Upper lobe of right lung (tissue), 1 donor: ENCODE results near the gene ITPRIP. TPM values are rescaled to one million over a fixed set of nuclear protein-coding genes. Genes with fewer than 3 reads are reported as not detected.

ENCODE experiments used
- ATAC-seq: fragments of 200-7000 bp; cut with Tn5 transposase; one replicate; pipeline ENCODE4 v1.9.1; 2020; ENCODE audit warnings: mild to moderate bottlenecking, moderate library complexity
- DNase-seq: peaks from one replicate; pipeline ENCODE4 v3.0.0-alpha.2; 2020
- H3K27ac ChIP-seq: fragments of 200-600 bp; one replicate; pipeline ENCODE4 v1.8.0; 2022
- H3K27me3 ChIP-seq: fragments of 200-600 bp; one replicate; pipeline ENCODE4 v1.8.0; 2022; ENCODE audit warnings: mild to moderate bottlenecking
- H3K36me3 ChIP-seq: fragments of 200-600 bp; one replicate; pipeline ENCODE4 v1.8.0; 2022
- H3K4me1 ChIP-seq: fragments of 200-600 bp; one replicate; pipeline ENCODE4 v1.8.0; 2022
- H3K4me3 ChIP-seq: fragments of 200-600 bp; one replicate; pipeline ENCODE4 v1.8.0; 2022; ENCODE audit warnings: mild to moderate bottlenecking
- H3K9me3 ChIP-seq: fragments of 200-600 bp; one replicate; pipeline ENCODE4 v1.8.0; 2022
- intact Hi-C: fragments of 100-400 bp; cut with DNase I; formaldehyde crosslinking; loops from one replicate; pipeline ENCODE4 v1.11.0; 2022
- total RNA-seq: library from RNA; stranded (reverse); fragmentation: NEBNext Ultra II Directional; extraction: Animal tissue kit (Norgen Biotek cat#: 25700); gene quantifications from one replicate; pipeline ENCODE4 v1.2.1, GENCODE V29; 2021
- TF ChIP-seq, protein P1 (sequence below): fragments of 200-600 bp; IDR thresholded peaks from one replicate; pipeline ENCODE4 v1.8.0; 2022; ENCODE audit warnings: antibody characterized with exemption
- donor health status: DM: no; HTN: yes; CAD: no; lungs with severe emphysema.

ITPRIP gene
- total RNA-seq, 1 donor from 2014 or later: 34.4 TPM

DNA sequence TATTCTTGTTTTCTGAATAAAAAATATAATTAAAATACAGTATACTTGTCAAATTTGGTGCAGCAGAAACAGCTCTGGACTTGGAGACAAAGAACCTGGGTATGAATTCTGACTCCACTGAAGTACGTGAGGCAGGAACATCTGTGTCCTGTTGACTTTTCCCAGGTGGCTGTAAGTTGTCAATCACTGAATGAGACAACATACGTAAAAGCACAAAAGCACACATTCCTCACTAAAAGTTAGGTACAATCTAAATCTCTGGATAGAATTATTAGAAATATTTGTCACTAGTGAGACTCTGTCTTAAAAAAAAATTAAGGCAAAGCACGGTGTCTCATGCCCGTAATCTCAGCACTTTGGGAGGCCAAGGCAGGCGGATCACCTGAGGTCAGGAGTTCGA is 33.5 kb upstream of the ITPRIP start:
- ATAC-seq (no peak), DNase-seq (no peak)
- TF ChIP-seq, protein P1, sequence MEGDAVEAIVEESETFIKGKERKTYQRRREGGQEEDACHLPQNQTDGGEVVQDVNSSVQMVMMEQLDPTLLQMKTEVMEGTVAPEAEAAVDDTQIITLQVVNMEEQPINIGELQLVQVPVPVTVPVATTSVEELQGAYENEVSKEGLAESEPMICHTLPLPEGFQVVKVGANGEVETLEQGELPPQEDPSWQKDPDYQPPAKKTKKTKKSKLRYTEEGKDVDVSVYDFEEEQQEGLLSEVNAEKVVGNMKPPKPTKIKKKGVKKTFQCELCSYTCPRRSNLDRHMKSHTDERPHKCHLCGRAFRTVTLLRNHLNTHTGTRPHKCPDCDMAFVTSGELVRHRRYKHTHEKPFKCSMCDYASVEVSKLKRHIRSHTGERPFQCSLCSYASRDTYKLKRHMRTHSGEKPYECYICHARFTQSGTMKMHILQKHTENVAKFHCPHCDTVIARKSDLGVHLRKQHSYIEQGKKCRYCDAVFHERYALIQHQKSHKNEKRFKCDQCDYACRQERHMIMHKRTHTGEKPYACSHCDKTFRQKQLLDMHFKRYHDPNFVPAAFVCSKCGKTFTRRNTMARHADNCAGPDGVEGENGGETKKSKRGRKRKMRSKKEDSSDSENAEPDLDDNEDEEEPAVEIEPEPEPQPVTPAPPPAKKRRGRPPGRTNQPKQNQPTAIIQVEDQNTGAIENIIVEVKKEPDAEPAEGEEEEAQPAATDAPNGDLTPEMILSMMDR: no peak
- Histone ChIP-seq H3K4me1 (no peaks in the 10 kb centered on the region), H3K4me3 (no peak overlapping the region), H3K9me3 (no peaks in the 10 kb centered on the region), H3K36me3 (no peaks in the 10 kb centered on the region), H3K27me3 (peaks cover 3% of the 10 kb centered on the region), H3K27ac (no peak overlapping the region)
- intact Hi-C loops: no loop called here

DNA sequence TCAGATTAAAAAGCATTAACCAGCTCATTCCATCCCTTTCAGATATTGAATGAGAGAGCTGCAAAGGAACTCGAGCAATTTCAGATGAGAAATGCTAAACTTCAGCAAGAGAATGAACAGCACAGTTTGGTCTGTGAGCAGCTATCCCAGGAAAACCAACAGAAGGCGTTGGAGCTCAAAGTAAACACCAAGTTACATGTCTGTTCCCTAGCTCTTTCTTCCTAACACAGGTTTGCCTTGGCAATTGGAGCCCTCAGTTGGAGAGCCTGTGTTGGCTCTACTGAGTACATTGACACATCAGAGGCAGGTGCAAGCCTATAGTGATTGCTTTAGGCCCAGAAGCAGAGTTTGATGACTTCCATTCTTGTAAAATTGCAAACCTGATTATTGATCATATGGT is 30.1 kb upstream of the ITPRIP start:
- Histone ChIP-seq H3K9me3 (no peaks in the 10 kb centered on the region), H3K4me3 (no peak overlapping the region), H3K27me3 (peaks cover 3% of the 10 kb centered on the region), H3K27ac (no peak overlapping the region), H3K36me3 (no peaks in the 10 kb centered on the region), H3K4me1 (no peaks in the 10 kb centered on the region)
- TF ChIP-seq, protein P1: no peak
- intact Hi-C loops: no loop called here
- DNase-seq: no peak
- no peak for ATAC-seq

DNA sequence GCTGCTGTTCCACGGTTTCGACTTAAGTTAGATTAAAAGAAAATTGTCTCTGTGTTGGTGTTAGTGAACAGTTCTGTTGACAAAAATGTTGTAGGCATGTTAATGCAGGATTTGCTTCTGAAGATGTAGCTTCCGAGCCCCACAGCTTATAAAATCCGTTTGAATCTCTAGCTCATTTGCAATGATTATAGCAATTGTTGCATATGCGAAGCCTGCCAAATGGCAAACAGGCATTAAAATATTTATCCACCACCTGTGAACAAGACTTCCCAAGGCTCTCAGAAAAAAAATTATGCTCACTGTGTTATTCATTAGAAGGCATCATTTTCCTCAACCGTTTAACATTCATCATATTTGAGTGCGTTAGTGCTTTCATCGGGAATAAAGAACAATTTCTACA is 29.6 kb upstream of the ITPRIP start:
- intact Hi-C loops: no loop called here

DNA sequence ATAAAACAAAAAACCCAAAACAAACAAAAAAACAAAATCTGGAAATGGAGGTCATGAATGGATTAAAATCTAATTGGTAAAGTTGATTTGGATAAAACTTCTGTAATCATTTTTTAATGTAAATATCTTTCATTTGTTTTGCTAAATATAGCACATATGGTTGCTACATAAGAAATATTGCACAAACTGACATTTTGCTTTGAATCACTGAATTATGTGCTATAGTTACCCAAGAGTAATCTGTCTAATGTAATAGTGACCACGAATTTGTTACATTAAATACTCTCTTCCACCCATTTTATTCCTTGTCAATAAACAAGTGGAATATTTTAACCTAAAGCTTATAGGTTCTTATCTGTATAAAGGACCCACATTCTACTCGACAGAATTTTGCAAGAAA is 21.5 kb upstream of the ITPRIP start:
- H3K4me3 ChIP-seq: no peak overlapping the region
- no peak for ATAC-seq
- no peaks in the 10 kb centered on the region for H3K9me3 ChIP-seq

More for the DNA sequence above, 29.6 kb upstream of the ITPRIP start:
- DNase-seq (no peak), ATAC-seq (no peak)
- TF ChIP-seq, protein P1: no peak
- no peak overlapping the region for H3K27ac ChIP-seq
- H3K27me3 ChIP-seq: peaks cover 3% of the 10 kb centered on the region
- no peaks in the 10 kb centered on the region for H3K9me3 ChIP-seq
- H3K36me3 ChIP-seq: no peaks in the 10 kb centered on the region
- H3K4me1 ChIP-seq: no peaks in the 10 kb centered on the region
- H3K4me3 ChIP-seq: no peak overlapping the region

DNA sequence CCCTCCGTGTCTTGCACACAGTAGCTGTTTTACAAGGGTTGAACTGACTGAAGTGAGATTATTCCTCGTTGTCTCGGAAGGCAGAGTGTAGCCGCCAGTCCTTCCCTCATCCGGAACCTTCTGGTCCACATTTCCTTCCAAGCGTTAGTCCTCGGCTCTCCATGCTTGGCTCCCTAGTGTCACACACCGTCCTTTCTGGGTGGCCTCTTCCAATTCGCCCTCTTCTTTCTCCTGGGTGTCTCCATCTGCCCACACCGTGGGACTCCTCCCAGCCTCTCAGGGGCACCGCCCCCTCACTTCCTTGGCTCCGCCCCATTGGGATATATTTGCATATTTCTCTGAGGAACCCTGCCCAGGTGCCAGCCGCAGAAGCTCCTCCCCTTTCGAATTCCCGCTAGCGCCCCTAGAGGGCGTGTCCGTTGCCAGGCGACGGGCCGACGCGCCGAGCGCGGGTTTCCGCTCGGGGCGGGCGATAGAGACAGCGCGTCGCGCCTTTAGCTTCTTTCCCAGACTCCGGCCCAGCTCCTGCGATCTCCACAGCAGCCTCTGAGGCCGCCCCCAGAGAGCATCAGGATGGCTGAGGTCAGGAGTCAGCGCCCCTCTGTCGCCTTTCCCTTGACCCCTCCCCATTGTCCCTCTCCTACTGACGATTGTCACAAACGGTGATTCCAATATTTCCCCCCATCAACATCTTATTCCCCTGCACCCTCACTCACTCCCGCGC is 15.2 kb upstream of the ITPRIP start, which contains the start of gene CFAP58:
CFAP58 (plus strand) TSS at position 509 of the 724 bp plus-strand sequence; CDS start at position 574, 65 bp downstream.
- intact Hi-C loops: no loop called here
- Histone ChIP-seq H3K36me3 (no peaks in the 10 kb centered on the region), H3K27ac (no peak within 1 kb of the TSS), H3K27me3 (no peaks in the 10 kb centered on the region), H3K4me1 (peaks cover 23% of the 10 kb centered on the region), H3K4me3 (peak within 1 kb of the TSS; percentile 43), H3K9me3 (no peaks in the 10 kb centered on the region)
- DNase-seq (peak; percentile 96), ATAC-seq (peak; percentile 94)
- TF ChIP-seq, protein P1: peak; percentile 64

More for the DNA sequence above, 21.5 kb upstream of the ITPRIP start:
- H3K27me3 ChIP-seq: no peaks in the 10 kb centered on the region
- H3K27ac ChIP-seq: no peak overlapping the region
- no peak for DNase-seq
- no peaks in the 10 kb centered on the region for H3K36me3 ChIP-seq
- TF ChIP-seq, protein P1: no peak
- intact Hi-C loops: no loop called here
- H3K4me1 ChIP-seq: no peaks in the 10 kb centered on the region
